HepG2 (cell line): ENCODE data around the gene LDLRAD4. TPM values are rescaled to one million over a fixed set of nuclear protein-coding genes. Genes with fewer than 3 reads are reported as not detected.

ENCODE experiments used
- ATAC-seq: fragments of 200-7000 bp; cut with Tn5 transposase; 3 replicates; pipeline ENCODE4 v1.9.1; 2020; ENCODE audit warnings: mild to moderate bottlenecking, moderate library complexity
- BruUV-seq: library from RNA; stranded (reverse); fragments of 400-500 nt; replicated peaks from 2 replicates; lab custom pipeline; 2021; lab: Mats Ljungman, UMichigan
- CTCF ChIA-PET: fragments of 300-600 bp; formaldehyde crosslinking; extraction: SDS; loops from one replicate; lab custom pipeline; 2021; ENCODE audit warnings: low total read pairs, inconsistent platforms, low intra/inter-chr PET ratio; lab: Yijun Ruan, JAX
- POLR2A ChIA-PET: fragments of 350-600 bp; sonication (Branson Sonifier 250); formaldehyde crosslinking; loops from one replicate; lab custom pipeline; 2020; ENCODE audit warnings: antibody characterized with exemption, inconsistent platforms; lab: Yijun Ruan, JAX
- DNase-seq: peaks from one replicate; pipeline ENCODE4 v3.0.0-alpha.2; 2015; ENCODE audit warnings: low spot score
- FAIRE-seq: peaks from 3 replicates; lab custom pipeline; 2011; peaks lifted over from hg19 to GRCh38; lab: Jason Lieb, UNC
- H2AFZ ChIP-seq: one replicate; pipeline ENCODE4 v1.6.1; 2011; ENCODE audit warnings: low read length, inconsistent platforms
- H3K27ac ChIP-seq: fragments of 300-600 bp; 3 replicates; pipeline ENCODE4 v1.8.0; 2011; ENCODE audit warnings: mixed run types, mild to moderate bottlenecking, mixed read lengths, low read length, inconsistent platforms; ENCODE audit not compliant: insufficient read depth; ENCODE audit errors: extremely low read length
- H3K27me3 ChIP-seq, 2 experiments: fragments of 200-600 bp in 1 of 2; 2 replicates in 1 of 2; 3 replicates in 1 of 2; pipeline versions ENCODE4 v1.6.0 to v1.8.0; 2011; ENCODE audit warnings: low read length in 2 of 2, mild to moderate bottlenecking in 2 of 2, moderate library complexity in 2 of 2, inconsistent platforms in 1 of 2; ENCODE audit not compliant: insufficient read depth in 2 of 2, control insufficient read depth in 1 of 2
- H3K36me3 ChIP-seq, 2 experiments: fragments of 200-600 bp in 1 of 2; replicated peaks in 1 of 2; 2 replicates in 1 of 2; 3 replicates in 1 of 2; pipeline versions ENCODE4 v1.5.1 to v1.8.0; 2011; ENCODE audit warnings: low read length in 2 of 2, inconsistent platforms in 1 of 2; ENCODE audit not compliant: insufficient read depth in 2 of 2, control insufficient read depth in 1 of 2
- H3K4me1 ChIP-seq: 2 replicates; pipeline ENCODE4 v1.5.1; 2012; ENCODE audit warnings: low read length, inconsistent platforms; ENCODE audit not compliant: insufficient read depth
- H3K4me2 ChIP-seq: 2 replicates; pipeline ENCODE4 v1.6.0; 2011; ENCODE audit warnings: low read depth, low read length, inconsistent platforms
- H3K4me3 ChIP-seq, 3 experiments: fragments of 200-600 bp in 1 of 3; sonication (generic), shearing (Covaris generic) in 1 of 3; replicated peaks in 1 of 3; 2 replicates each; pipeline ENCODE4 v1.5.1; 2011 to 2016; ENCODE audit warnings: low read length in 3 of 3, inconsistent platforms in 2 of 3, low read depth in 2 of 3, mild to moderate bottlenecking in 2 of 3, control low read depth in 1 of 3, mixed read lengths in 1 of 3; ENCODE audit not compliant: insufficient read depth in 1 of 3
- H3K79me2 ChIP-seq: one replicate; pipeline ENCODE4 v1.6.1; 2011; ENCODE audit warnings: low read length, inconsistent platforms; ENCODE audit not compliant: insufficient read depth
- H3K9ac ChIP-seq: 2 replicates; pipeline ENCODE4 v1.6.0; 2011; ENCODE audit warnings: mild to moderate bottlenecking, low read depth, low read length, inconsistent platforms; ENCODE audit not compliant: insufficient read depth
- H3K9me3 ChIP-seq: 2 replicates; pipeline ENCODE4 v1.5.1; 2012; ENCODE audit warnings: mild to moderate bottlenecking, low read length
- H4K20me1 ChIP-seq: 2 replicates; pipeline ENCODE4 v1.6.0; 2011; ENCODE audit warnings: inconsistent platforms, mild to moderate bottlenecking, low read length, moderate library complexity; ENCODE audit not compliant: insufficient read depth
- CHD4 ChIP-seq: fragments of 200-600 bp; sonication (generic); IDR thresholded peaks from 2 replicates; pipeline ENCODE4 v1.7.0; 2017; ENCODE audit warnings: mild to moderate bottlenecking, low read length, borderline replicate concordance
- CREB1 ChIP-seq, 2 experiments: fragments of 450-650 bp in 1 of 2; IDR thresholded peaks; 2 replicates each; pipeline ENCODE4 v1.6.1; 2016 to 2017; ENCODE audit warnings: control low read depth in 1 of 2, mild to moderate bottlenecking in 1 of 2, missing compliant biosample characterization in 1 of 2, missing genetic modification characterization in 1 of 2
- IRX3 ChIP-seq: sonication (generic); formaldehyde crosslinking; IDR thresholded peaks from 2 replicates; pipeline ENCODE4 v1.8.1; 2023; ENCODE audit warnings: mild to moderate bottlenecking, low read depth, missing genetic modification reagents, borderline replicate concordance
- KDM6A ChIP-seq: IDR thresholded peaks from 2 replicates; pipeline ENCODE4 v1.6.1; 2016; ENCODE audit warnings: low read depth
- KLF9 ChIP-seq: IDR thresholded peaks from 2 replicates; pipeline ENCODE4 v1.6.1; 2016; ENCODE audit warnings: low read depth
- SATB2 ChIP-seq: sonication (generic); formaldehyde crosslinking; IDR thresholded peaks from 2 replicates; pipeline ENCODE4 v1.5.0; 2020; ENCODE audit warnings: missing genetic modification reagents
- ZC3H13 ChIP-seq: sonication (generic); formaldehyde crosslinking; IDR thresholded peaks from 2 replicates; pipeline ENCODE4 v1.8.1; 2023; ENCODE audit warnings: mild to moderate bottlenecking, missing genetic modification reagents, moderate library complexity
- ZNF124 ChIP-seq: sonication (generic); formaldehyde crosslinking; IDR thresholded peaks from 2 replicates; pipeline ENCODE4 v1.4.0; 2020; ENCODE audit warnings: missing genetic modification reagents
- ZNF234 ChIP-seq: sonication (generic); formaldehyde crosslinking; conservative IDR thresholded peaks from 2 replicates; pipeline ENCODE4 v1.5.1; 2020; ENCODE audit warnings: mild to moderate bottlenecking, missing genetic modification reagents
- ZNF256 ChIP-seq: sonication (generic); formaldehyde crosslinking; conservative IDR thresholded peaks from 2 replicates; pipeline ENCODE4 v1.4.0; 2020; ENCODE audit warnings: missing genetic modification reagents
- ZNF343 ChIP-seq: sonication (generic); formaldehyde crosslinking; IDR thresholded peaks from 2 replicates; pipeline ENCODE4 v1.4.0; 2020; ENCODE audit warnings: mild to moderate bottlenecking, missing genetic modification reagents
- ZNF629 ChIP-seq: sonication (generic); formaldehyde crosslinking; conservative IDR thresholded peaks from 2 replicates; pipeline ENCODE4 v1.5.0; 2020; ENCODE audit warnings: missing genetic modification reagents
- whole genome bisulfite sequencing: methylation state at CpG from one replicate; pipeline ENCODE4 v1.1.6; 2017; ENCODE audit warnings: low lambda C conversion rate; 5-methylcytosine and 5-hydroxymethylcytosine counted together
- in situ Hi-C: cut with HindIII; loops from 2 replicates; pipeline ENCODE4 v1.10.0; 2017; ENCODE audit warnings: low pct_unique_long_range_greater_than_20kb; ENCODE audit not compliant: extremely low pct_ligation_motif_present
- intact Hi-C: fragments of 100-400 bp; cut with micrococcal nuclease; formaldehyde crosslinking; loops from one replicate; pipeline ENCODE4 v1.10.0; 2022; ENCODE audit not compliant: unreplicated experiment
- polyA plus RNA-seq, 8 experiments: library from polyadenylated mRNA; depleted of rRNA in 3 of 8; stranded (reverse) in 7 of 8; unstranded in 1 of 8; fragments of >200 nt; fragmentation: Illumina TruSeq in 4 of 8; extraction: Trizol in 4 of 8; gene quantifications; 2 replicates each; pipeline versions ENCODE4 v1.2.1 to v1.2.3, GENCODE V29; 2011 to 2016; ENCODE audit warnings: low read depth in 4 of 8, missing spikeins in 1 of 8, mixed read lengths in 1 of 8; ENCODE audit not compliant: insufficient read depth in 1 of 8
- total RNA-seq, 5 experiments: library from RNA; depleted of rRNA; stranded (reverse); fragments of >200 nt; fragmentation: Illumina TruSeq; extraction: Trizol; gene quantifications; 2 replicates each; pipeline ENCODE4 v1.2.3, GENCODE V29; 2016; ENCODE audit warnings: low read depth in 1 of 5
- TF ChIP-seq, protein P1 (sequence below): IDR thresholded peaks from 2 replicates; pipeline ENCODE4 v1.6.1; 2016; ENCODE audit warnings: missing compliant biosample characterization, missing genetic modification reagents, borderline replicate concordance
- TF ChIP-seq, protein P2 (sequence below): sonication (generic); formaldehyde crosslinking; conservative IDR thresholded peaks from 2 replicates; pipeline ENCODE4 v1.8.0; 2022; ENCODE audit warnings: missing genetic modification reagents

LDLRAD4 gene
- total and polyA plus RNA-seq, 2 of the 13 experiments (the other 11 are each of a cell fraction or from before 2014, with no cell fraction given) = 13.6 to 20.9 TPM

DNA sequence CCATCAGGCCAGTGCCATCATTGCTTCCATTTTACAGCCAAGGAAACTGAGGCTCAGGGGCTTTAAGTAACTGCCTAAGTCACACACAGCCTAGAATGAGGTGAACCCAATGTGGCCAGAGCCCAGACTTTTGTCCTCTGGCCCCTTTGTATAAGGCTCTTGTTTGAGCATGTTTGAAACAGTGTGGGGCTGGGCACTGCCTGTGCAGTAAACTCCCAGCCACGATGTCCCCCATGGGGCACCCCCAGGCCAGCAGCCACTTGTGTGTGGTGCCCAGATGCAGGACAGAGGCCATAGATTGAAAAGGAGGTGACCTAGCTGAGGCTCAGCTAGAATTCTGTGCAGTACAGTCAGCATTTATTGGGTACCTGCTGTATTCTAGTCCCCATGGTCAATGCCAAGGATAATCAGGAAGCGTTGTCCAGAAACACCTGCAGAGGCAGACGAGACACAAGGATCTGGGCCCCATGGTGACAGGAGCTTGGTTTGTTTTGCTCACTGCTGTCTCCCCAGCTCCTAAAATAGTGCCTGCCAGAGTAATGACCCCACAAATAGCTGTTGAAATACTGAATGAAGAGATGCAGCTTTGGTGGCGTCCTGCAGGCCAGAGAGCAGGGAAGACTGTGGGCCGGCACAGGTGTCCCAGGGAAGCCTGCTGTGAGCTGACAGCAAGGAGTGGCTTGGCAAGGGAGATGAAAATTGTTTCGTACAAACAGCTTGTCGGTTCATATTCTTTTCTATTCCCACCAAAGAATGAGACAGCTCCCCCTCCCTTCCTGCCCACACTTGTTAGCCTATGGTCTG, 160.7 kb downstream of the LDLRAD4 start:
- WGBS = 82% methylated on average over 4 of the region's 7 CpGs
- CTCF ChIA-PET = no interaction called here
- no peak for ATAC-seq
- Histone ChIP-seq H3K4me2 (no peak overlapping the region), H2AFZ (no peak overlapping the region), H3K79me2 (no peaks in the 10 kb centered on the region), H3K27me3 (no peaks in the 10 kb centered on the region), H3K4me1 (peaks cover 9% of the 10 kb centered on the region; the same call in 1 of the 2 replicates), H3K4me3 (no peak overlapping the region), H3K9ac (no peak overlapping the region), H3K36me3 (no peaks in the 10 kb centered on the region), H3K27ac (no peak overlapping the region), H3K9me3 (no peaks in the 10 kb centered on the region), H4K20me1 (no peaks in the 10 kb centered on the region)
- POLR2A ChIA-PET = no interaction called here
- no TSS peak for BruUV-seq
- TF ChIP-seq ZNF629 (CRISPR knock-in tag) (0 out of 2 replicates have a peak, but pooled peaks have one; percentile 19), KDM6A (no peak), ZC3H13 (CRISPR knock-in tag) (no peak)
- intact Hi-C loops = no loop called here
- FAIRE-seq = no peak
- no peak for DNase-seq
- in situ Hi-C loops = no loop called here

DNA sequence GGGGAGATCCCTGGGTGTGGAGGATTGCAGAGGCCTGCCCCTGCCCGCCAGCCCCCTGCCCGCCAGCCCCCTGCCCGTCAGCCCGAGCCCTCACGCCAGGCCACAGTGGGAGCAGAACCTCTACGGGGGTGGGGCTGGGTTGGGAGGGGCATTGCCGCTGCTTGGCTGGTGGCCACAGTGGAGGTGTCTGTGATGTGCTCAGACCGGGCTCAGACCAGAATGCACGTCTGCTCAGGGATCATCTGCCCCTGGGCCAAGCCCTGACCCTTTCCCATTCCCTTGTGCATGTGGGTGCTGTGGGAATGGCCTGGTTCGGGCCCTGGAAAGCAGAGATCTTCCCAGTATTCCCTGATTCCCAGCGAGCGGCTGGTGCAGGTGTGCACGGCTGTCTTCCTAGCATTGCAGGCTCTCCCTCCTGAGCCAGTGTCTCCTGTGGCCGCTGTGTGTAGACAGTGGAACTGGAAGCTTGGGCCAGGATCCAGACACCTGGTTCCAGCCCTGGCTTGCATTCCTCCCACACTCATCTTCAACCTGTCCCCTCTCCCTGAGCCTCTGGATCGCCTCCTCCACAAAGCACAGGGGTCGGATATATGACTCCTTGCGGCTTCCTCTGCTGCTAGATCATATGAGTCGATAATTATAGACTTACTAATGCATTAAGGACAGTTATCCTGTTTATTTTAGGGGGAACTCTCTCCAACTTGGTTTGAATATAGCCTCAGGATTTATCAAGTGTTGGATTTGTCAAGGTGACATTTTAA, 161.6 kb downstream of the LDLRAD4 start:
- ChIA-PET POLR2A (no interaction called here), CTCF (no interaction called here)
- Histone ChIP-seq H3K4me3 (no peak overlapping the region), H3K36me3 (no peaks in the 10 kb centered on the region), H3K79me2 (no peaks in the 10 kb centered on the region), H3K27me3 (no peaks in the 10 kb centered on the region), H2AFZ (no peak overlapping the region), H3K4me2 (no peak overlapping the region), H3K9ac (no peak overlapping the region), H3K9me3 (no peaks in the 10 kb centered on the region), H3K27ac (no peak overlapping the region), H3K4me1 (peaks cover 9% of the 10 kb centered on the region; the same call in 1 of the 2 replicates), H4K20me1 (no peaks in the 10 kb centered on the region)
- 90% methylated on average over 18 of the region's 18 CpGs for WGBS
- FAIRE-seq (no peak), ATAC-seq (no peak), DNase-seq (no peak)
- BruUV-seq = no TSS peak
- intact Hi-C loops (no loop called here), in situ Hi-C loops (no loop called here)
- TF ChIP-seq, protein P1, sequence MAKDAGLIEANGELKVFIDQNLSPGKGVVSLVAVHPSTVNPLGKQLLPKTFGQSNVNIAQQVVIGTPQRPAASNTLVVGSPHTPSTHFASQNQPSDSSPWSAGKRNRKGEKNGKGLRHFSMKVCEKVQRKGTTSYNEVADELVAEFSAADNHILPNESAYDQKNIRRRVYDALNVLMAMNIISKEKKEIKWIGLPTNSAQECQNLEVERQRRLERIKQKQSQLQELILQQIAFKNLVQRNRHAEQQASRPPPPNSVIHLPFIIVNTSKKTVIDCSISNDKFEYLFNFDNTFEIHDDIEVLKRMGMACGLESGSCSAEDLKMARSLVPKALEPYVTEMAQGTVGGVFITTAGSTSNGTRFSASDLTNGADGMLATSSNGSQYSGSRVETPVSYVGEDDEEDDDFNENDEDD (CRISPR knock-in tag) = no peak
- TF ChIP-seq, protein P2, sequence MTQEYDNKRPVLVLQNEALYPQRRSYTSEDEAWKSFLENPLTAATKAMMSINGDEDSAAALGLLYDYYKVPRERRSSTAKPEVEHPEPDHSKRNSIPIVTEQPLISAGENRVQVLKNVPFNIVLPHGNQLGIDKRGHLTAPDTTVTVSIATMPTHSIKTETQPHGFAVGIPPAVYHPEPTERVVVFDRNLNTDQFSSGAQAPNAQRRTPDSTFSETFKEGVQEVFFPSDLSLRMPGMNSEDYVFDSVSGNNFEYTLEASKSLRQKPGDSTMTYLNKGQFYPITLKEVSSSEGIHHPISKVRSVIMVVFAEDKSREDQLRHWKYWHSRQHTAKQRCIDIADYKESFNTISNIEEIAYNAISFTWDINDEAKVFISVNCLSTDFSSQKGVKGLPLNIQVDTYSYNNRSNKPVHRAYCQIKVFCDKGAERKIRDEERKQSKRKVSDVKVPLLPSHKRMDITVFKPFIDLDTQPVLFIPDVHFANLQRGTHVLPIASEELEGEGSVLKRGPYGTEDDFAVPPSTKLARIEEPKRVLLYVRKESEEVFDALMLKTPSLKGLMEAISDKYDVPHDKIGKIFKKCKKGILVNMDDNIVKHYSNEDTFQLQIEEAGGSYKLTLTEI (CRISPR knock-in tag) = no peak
- TF ChIP-seq ZNF343 (CRISPR knock-in tag) (no peak), SATB2 (CRISPR knock-in tag) (no peak), IRX3 (CRISPR knock-in tag) (no peak), ZNF234 (no peak), KLF9 (CRISPR knock-in tag) (no peak), CHD4 (no peak), ZNF256 (no peak), CREB1 (IDR thresholded peaks at IDR 0.05) (no peak), CREB1 (CRISPR knock-in tag; IDR thresholded peaks at IDR 0.05) (no peak), ZNF124 (CRISPR knock-in tag) (no peak)
